ENCODE measurements around the gene SPSB2. TPM values are rescaled to one million over a fixed set of nuclear protein-coding genes. Genes with fewer than 3 reads are reported as not detected.

Gene SPSB2
- total and polyA plus RNA-seq, 11 donors = 2.3 to 6.6 (median 3.5) TPM

- TF ChIP-seq POLR2A (IDR thresholded peaks at IDR 0.05) (no peak), CTCF (IDR thresholded peaks at IDR 0.05) (no peak)
- intact Hi-C loops (cut with DNase I) = loop anchor here in 2 of 10 donors (5.0 to 10.0 kb wide), 3 partner anchors 96 to 244 kb away; partner anchors contain the start of gene MLF2 (in 2 of the 2)
- Histone ChIP-seq H3K36me3 (peaks cover 0 to 57% (median 49%) of the 10 kb centered on the region in 9 donors), H3K27me3 (no peaks in the 10 kb centered on the region), H3K4me1 (peaks cover 15 to 52% (median 44%) of the 10 kb centered on the region in 12 donors), H3K27ac (peak overlapping the region; percentile 96 to 100 (median 99)), H3K4me3 (peak overlapping the region; percentile 77 to 100 (median 98)), H3K9me3 (no peaks in the 10 kb centered on the region)
- ATAC-seq (no peak), DNase-seq (peak in 1 of 5 donors; percentile 22)
- WGBS, 4 donors = 7 to 10% (median 8%) methylated on average over 16 to 22 of the region's 22 CpGs
These were observed 4.7 kb downstream of the SPSB2 start for GRCh38 chr12:6868211-6869048.

GRCh38 chr12:6867413-6868210 lies 5.5 kb downstream of the SPSB2 start, which contains the start of gene TPI1:
TPI1 (plus strand) TSS chr12:6867531; CDS start chr12:6867567, 36 bp downstream.
- no peaks in the 10 kb centered on the region for H3K27me3 ChIP-seq
- H3K27ac ChIP-seq = peak within 1 kb of the TSS; percentile 96 to 100 (median 99)
- H3K9me3 ChIP-seq = no peaks in the 10 kb centered on the region
- peak; percentile 89 to 93 (median 90) for DNase-seq
- peaks cover 15 to 47% (median 43%) of the 10 kb centered on the region in 12 donors for H3K4me1 ChIP-seq
- peak within 1 kb of the TSS; percentile 77 to 100 (median 98) for H3K4me3 ChIP-seq
- ATAC-seq = peak; percentile 66 to 87 (median 82)
- peak in 2 of 12 donors; percentile 15 to 23 for TF ChIP-seq CTCF (IDR thresholded peaks at IDR 0.05)
- peak; percentile 80 to 99 for TF ChIP-seq POLR2A (IDR thresholded peaks at IDR 0.05)
- peaks cover 0 to 64% (median 57%) of the 10 kb centered on the region in 9 donors for H3K36me3 ChIP-seq
- intact Hi-C loops (cut with DNase I) = loop anchor here in 2 of 10 donors (5.0 to 10.0 kb wide), 3 partner anchors 97 to 245 kb away; partner anchors contain the start of gene MLF2 (in 2 of the 2)
- WGBS, 4 donors = 0 to 2% (median 1%) methylated on average over 17 to 86 of the region's 86 CpGs

GRCh38 chr12:6866920-6867412 lies 6.1 kb downstream of the SPSB2 start:
- Histone ChIP-seq H3K9me3 (no peaks in the 10 kb centered on the region), H3K27ac (peak overlapping the region; percentile 96 to 100 (median 99)), H3K36me3 (peaks cover 0 to 70% (median 64%) of the 10 kb centered on the region in 9 donors), H3K4me3 (peak overlapping the region; percentile 77 to 100 (median 98)), H3K4me1 (peaks cover 15 to 44% (median 39%) of the 10 kb centered on the region in 12 donors), H3K27me3 (no peaks in the 10 kb centered on the region)
- no peak for TF ChIP-seq CTCF (IDR thresholded peaks at IDR 0.05)
- DNase-seq (peak in 2 of 5 donors; percentile 44 to 63), ATAC-seq (peak in 3 of 4 donors; percentile 3 to 12 (median 6))
- 3 to 12% (median 4%) methylated on average over 10 to 33 of the region's 33 CpGs for WGBS, 4 donors
- intact Hi-C loops (cut with DNase I) = loop anchor here in 3 of 10 donors (1.0 to 10.0 kb wide), 4 partner anchors 15 to 245 kb away; partner anchors contain the start of genes MLF2 (in 2 of the 3) and USP5 (in 1 of the 3)

All from heart left ventricle (tissue), 16 donors.